Tongue (tissue), 2 donors: ENCODE results near the gene FAM9C. TPM values are rescaled to one million over a fixed set of nuclear protein-coding genes. Genes with fewer than 3 reads are reported as not detected.
"Not testable (repeated sequence)": the region's sequence is repeated elsewhere in the genome, so short reads cannot be mapped to it uniquely, and the experiment has no call there.

Experiments
- DNase-seq: peaks from one replicate; pipeline ENCODE4 v3.0.0-alpha.2; 2015
- total RNA-seq: library from RNA; depleted of rRNA; stranded (reverse); fragments of >200 nt; gene quantifications from one replicate; pipeline ENCODE4 v1.2.3, GENCODE V29; 2014

Gene FAM9C
- total RNA-seq, 1 donor from 2014 or later, result not detected

DNA sequence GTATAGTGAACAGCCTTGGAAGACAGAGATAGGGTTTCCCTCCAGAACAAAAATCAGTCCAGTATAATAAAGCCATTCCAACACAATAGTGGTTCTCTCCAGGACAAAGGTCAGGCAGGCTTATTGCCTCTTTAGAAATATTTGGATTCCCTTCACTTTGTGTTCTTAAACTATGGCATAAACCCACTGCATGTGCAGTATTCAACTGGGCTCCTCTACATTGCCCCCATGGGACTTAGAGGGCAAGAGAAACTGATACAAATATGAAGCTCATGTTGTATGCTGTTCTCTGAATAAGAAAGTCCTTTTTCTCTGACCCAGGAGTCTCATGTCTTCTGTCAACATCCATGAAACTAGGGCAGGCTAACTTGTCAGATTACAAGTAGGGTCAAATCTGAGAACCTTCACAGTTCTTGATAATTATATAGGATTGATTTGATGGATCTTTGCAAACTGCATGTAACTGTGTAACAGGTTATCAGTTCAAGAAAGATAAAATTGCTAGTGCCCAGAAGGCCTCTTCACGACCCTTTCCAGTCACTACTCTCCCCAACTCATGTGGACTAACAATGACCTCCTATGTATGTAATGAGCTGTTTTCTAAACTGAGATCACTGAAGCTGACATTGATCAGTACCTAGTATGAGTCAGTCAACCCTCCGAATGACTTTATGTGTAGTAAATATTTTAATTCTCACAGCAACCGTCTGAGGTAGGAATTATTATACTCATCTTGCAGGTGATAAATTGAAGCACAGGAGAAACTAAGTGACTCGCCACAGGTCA lies 31.9 kb upstream of the FAM9C start:
- DNase-seq, result no peak

DNA sequence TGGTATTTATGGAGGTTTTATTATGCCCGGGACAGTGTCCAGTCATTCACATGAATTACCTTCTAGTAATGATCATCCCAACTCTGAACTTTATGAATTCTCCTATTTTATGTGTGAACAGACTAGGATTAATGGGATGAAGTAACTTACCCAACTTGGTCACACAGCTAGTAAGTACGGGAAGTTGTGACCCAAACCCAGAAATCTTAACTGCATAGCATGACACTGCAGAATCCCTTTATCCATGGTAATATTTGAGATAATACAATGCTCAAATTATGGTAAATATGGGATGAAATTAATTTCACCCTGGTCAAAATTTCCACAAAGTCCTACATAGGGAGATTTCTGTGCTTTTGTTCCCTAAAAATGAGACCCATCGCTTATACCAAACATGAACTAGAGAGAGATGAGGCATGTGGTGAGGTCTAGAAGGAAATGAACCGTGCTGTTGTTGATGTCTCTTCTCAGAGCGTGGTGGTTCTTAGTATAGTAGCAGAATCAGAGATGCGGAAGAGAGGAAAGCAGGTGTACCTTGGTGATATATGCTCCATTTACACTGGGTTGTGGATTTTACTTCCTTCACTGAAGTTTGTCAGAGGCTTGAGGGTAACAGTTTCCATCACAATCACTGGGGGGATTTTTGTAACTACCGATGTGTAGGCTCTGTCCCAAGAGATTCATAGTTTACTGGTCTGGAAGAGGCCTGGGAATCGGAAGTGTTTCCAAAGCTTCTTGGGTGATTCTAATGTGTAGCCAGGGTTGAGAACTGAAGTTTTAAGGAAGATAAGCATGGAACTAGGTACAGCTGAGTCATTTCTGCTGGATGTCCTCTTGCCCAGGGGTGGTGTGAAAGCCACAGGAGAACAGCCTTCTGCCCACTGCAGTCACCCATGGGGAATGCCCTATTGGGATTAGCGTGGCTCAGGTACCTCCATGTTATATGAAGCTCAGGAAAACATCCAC lies 30.2 kb upstream of the FAM9C start:
- DNase-seq, result no peak

DNA sequence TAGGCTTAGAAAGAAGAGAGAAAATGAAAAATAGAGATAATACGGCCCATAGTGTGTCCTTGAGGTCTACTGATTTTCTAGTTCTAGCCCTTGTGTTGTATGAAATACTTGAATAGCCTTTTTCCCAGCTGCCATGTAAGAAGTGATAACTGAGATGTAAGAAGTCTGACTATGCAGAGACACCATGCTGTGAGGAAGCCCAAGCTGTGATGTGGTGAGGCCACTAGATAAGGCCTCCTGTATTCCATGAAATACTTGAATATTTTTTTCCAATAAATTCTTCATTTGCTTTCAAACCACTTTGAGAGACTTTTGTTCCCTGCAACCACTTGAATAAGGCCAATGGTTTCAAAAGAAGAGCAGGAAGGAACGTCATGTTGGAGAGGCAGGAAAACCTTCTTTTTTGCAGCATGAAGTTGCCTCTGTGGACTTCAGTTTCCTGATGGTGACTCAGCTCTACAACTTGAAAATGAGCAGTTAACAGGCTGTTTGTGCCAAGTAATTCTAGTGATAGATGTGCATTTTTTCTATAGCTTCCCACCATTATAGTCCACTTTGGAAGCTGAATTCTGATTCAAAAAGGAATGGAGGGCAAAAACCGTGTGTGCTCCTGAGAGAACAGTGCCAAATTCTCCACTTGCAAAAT lies 25.5 kb upstream of the FAM9C start:
- no peak for DNase-seq

DNA sequence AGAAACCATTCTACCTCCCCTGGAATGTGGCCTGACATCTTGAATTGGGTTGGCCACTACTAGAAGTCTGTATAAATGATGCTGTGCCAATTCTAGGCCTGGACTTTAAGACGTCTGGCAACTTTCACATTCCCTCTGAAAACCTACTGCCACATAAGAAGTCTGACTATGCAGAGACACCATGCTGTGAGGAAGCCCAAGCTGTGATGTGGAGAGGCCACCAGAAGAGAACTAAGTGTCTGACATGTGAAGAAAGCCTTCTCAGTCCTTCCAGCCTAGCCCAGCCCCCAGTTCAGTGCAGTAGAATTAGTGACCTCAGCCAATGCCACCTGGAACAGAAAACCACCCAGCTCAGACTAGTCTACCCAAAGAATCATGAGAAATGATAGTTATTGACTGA lies 24.2 kb upstream of the FAM9C start:
- DNase-seq, result no peak

DNA sequence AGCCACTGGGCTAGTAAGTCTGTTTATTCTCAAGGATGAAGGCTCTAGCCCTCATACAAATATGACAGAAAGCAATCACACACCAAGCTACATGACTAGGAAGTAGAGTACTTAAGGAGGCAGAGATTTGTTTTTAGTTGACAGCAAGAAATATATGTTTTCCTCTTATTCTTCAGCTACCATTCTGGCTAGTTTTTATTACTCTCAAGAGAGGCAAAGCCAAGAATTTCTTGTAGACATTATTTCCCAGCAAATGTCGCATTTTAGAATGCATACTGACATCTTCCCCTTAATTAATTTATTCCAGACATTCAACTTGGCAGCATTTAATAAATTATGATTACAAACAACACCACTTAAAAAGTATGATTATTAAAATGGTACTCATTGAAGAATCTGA lies 23.4 kb upstream of the FAM9C start:
- DNase-seq, result no peak

DNA sequence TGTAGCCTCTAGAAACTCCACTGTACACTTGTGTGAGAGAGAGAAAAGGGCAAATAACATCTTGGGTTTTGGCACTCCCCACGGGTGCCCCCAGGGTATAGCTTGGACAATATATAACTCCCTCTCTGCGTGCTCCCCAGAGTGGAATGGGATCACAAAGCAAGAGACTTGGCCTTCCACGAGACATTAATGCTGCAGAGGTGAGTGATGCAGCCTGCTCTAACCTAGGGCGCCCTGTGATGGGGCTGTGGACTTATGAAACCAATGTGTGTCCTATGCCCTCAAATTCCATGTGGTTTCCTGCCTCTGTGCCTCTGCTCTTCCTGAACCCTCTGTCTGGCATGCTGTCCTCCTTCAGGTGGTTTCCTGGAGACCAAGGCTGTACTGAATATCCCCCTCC lies 22.0 kb upstream of the FAM9C start:
- DNase-seq, result no peak

DNA sequence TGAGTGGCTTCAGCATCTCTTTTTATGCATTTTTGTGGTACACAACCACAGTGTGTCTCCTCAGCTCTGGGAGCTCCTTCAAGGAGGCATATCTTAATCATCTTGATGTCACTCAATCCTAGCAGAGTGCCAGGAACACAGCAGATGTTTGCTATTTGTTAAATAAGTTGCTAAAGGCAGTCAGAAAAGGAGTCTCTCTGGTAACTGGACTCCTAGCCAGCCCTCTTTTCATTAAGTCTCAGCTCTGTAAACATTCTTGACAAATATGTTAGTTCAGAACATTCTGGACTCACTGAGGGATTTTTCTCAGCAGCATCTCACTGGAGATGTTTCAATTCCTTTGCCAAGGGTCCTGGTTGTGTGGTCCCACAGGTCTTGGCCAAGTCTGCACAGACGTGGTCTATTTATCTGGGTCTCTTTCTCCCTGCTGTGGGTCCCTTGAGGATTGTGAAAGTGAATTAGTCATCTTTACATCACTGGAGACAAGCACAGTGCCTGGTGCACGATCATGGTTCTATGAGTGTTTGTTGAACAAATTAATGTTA lies 20.3 kb upstream of the FAM9C start:
- DNase-seq, result peak; percentile 36

DNA sequence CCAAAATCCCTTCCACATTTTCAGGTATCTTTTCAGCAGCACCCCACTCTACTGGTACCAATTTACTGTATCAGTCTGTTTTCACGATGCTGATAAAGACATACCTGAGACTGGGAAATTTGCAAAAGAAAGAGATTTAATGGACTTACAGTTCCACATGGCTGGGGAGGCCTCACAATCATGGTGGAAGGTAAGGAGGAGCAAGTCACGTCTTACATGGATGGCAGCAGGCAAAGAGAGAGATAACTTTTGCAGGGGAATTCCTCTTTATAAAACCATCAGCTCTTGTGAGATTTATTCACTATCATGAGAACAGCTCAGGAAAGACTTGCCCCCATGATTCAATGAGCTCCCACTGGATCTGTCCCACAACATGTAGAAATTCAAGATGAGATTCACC lies 18.7 kb upstream of the FAM9C start:
- not testable (repeated sequence) for DNase-seq

DNA sequence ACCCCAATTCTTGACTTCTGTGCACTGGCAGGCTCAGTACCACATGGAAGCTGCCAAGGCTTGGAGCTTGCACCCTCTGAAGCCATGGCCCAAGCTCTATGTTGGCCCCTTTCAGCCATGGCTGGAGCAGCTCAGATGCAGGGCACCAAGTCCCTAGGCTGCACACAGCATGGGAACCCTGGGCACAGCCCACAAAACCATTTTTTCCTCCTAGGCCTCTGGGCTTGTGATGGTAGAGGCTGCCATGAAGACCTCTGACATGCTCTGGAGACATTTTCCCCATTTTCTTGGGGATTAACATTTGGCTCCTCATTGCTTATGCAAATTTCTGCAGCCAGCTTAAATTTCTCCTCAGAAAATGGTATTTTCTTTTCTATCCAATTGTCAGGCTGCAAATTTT lies 17.9 kb upstream of the FAM9C start:
- not testable (repeated sequence) for DNase-seq

DNA sequence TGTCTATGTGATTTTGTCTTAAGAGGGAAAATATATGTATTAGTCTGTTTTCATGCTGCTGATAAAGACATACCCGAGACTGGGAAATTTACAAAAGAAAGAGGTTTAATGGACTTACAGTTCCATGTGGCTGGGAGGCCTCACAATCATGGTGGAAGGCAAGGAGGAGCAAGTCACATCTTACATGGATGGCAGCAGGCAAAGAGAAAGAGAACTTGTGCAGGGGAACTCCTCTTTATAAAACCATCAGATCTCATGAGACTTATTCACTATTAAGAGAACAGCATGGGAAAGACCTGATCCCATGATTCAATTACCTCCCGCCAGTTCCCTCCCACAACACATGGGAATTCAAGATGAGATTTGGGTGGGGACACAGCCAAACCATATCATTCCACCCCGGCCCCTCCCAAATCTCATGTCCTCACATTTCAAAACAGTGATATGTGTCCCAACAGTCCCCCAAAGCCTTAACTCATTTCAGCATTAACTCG lies 16.8 kb upstream of the FAM9C start:
- DNase-seq, result not testable (repeated sequence)

DNA sequence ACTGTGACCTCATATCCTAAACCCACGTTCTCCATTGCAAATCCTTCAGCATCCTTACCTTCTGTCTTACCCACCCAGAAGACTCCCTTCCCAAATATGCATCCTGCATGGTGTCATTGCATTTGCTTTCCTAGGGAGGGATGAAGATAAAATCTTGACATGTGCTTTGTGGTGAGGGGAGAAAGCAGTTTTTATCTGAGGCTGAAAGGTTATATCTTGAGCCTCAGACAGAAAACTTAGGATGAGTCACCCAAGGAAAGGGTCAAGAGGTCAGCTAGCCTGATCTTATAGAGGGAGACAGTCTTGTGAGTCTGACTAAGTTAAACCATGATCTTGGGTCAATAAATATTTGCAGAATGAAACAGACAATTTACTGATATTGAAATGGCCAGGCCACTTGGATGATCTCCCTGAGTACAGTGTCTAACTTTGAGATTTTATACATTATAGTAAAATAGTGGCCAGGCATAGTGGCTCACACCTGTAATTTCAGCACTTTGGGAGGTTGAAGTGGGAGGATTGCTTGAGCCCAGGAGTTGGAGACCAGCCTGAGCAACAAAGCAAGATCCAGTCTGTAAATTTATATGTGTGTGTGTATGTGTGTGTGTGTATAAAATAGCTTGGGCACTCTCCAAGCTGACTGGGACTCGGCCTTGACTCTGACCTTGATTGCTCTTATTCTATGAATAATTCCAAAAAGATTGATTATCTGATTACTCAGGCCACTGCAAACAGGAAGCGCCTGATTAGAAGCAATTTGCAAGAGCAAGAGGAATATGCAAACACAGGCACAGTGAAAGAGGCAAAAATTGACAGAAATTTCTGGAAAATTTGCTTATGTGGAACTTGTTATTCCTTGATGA lies 15.4 kb upstream of the FAM9C start:
- DNase-seq, result no peak

DNA sequence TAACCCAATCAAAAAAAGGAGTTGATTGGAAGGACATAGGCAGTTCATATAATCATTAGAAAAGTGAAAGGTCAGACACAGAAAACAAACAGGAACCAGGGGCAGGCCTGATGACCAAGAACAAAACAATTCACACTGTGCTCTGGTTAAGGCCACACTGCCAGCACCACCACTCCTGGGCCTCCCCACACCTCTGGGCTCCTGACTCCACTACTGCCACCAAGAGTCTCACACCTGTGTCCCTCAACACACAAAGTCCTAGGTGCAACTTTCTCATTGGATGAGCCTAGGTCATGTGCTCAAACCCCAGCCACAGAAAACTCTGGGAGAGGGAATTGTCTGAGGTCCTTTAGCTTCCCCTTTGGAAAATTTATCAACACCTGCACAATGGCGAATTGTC lies 11.1 kb upstream of the FAM9C start:
- no peak for DNase-seq

DNA sequence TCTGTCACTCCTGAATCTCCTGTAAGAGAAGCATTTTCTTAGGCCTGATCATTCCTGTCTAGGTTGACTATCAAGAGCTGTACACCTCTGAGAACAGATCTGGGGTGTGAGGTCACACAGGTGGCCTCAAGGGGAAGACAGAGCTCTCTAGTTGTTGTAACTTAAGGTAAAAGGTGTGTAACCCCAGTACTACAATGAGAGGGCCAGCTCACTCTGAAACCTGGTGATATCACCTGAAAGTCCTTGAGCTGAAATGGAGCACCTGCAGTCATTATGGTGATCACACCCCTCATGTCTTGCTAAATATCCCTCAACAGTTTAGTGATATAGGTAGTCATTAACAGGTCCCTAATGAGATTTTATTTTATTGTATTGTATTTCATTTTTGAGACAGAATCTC lies 8.8 kb upstream of the FAM9C start:
- DNase-seq, result no peak

DNA sequence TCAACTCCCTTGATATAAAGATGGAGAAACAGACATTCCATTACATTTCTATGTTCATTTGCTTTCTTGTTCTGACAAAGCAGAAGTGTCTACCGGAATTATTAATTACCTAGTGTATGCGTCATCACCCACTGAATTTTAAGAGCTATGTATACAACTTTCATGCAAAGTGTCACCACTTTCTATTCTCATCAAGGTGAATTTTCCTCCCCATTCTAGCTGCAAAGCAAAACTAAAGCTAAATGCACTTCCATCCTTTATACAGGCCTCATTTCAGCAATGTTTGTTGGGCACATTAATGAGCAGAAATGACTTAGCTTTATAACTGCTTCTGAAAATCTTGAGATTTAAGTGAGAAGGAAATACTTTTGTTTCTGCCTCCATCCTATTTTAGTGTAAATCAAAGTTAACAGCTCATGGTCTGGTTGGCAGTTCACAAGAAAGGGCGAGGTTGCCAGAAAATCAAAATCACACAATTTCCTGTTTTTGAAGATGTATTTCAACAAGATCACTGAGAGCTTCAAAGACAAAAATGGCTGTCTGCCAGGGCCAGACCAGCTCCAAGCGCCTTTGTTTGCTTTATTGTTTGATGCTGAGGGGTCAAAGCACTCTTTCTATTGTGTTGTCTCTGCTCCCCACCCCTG lies 7.2 kb upstream of the FAM9C start:
- DNase-seq, result no peak

DNA sequence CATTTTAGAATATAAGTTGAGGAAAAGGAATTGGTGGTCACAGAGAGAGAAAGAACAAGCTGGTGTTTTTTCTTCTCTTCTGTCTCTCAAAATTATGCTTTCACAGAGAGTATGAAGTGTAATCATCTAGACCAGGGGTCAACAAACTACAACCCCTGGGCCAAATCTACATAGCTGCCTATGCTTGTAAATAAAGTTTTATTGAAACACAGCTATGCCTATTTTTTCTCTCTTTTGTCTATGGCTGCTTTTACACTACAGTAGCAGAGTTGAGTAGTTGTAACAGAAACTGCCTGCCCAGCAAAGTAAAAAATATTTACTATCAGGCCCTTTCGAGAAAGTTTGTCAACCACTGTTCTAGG lies 6.7 kb upstream of the FAM9C start:
- no peak for DNase-seq

DNA sequence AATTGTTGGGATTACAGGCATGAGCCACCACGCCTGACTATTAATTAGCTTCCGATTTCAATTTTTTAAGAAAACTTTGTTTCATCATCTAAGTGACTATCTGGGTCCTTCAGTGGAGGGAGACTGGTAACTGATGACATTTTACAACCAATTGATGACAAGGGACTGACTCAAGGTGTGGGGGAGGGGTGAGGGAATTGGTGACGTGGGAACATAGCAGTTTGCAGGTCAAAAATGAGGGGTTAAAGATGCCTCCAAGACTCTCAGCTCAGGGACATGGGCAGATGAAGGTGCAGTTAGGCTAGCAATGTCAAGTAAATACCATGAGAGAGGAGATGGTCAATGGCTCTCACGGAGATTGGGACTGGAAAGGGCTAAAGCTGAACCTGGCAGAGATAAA lies 5.7 kb upstream of the FAM9C start:
- DNase-seq, result no peak

DNA sequence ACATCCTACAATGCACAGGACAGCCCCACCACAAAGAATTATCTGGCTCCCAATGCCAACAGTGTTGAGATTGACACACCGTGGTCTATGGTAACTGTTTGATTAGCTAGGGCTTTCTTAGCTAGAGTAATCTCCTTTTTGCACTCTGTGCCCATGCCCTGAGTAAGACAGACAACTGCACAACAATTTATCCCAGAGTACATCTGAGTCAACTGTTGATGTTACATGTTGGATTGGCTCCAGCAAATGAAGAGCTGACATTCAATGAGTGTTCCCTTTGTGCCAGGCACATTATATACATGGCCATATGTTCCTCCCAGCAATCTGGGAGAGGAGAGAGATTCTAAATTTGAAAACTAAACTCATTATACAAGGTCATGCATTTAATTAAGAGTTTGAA lies 3.9 kb upstream of the FAM9C start:
- peak; percentile 76 for DNase-seq

DNA sequence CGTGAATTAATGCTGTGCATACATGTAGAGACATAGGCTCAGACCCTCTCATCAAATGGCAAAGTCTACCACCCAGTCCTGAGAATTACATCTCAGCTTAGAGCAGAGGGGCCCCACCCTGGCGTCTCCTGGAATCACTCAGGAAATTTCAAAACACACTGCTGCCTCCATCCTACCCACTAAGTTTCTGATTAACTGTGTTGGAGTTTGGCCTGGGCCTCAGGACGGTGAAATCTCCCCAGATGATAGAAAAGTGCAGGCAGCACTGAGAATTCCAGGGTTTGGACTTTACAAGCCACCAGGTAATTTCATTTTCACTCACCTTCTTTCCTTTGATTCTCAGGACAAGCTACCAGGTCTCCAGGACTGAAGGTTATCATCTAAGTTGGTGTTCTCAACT lies 3.3 kb upstream of the FAM9C start:
- DNase-seq, result no peak

DNA sequence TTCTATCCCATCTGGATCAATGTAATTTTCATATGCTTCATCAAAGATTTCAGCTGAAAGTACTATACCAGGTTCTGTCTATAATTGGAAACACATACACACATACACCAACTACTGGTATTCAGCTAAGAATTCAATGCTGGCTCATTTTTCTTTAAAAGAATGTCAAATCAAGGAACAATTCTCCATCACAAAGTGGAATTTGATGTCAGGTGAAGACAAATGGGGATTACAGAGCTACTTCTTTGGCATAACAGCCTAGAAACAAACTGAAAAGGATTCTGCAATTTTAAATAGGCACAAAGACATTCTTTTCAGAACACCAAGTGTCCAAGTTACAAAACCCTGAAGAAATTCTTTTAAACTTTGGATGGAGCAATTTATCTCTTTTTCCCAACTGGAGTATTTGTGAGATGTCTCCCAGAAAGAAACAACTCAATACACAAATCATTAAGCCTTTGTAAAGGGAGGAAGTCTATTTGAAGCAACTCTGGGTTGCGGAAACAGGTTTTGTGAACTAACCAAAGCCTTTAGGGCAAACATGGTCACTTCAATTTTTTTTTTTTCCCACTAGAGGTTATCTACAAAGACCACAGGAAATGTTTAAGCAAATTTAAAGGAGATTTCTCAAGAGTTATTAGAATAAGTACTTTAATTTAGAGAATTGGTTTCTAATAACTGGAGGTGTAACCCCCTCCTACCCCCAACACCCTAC lies 1.9 kb upstream of the FAM9C start:
- no peak for DNase-seq

DNA sequence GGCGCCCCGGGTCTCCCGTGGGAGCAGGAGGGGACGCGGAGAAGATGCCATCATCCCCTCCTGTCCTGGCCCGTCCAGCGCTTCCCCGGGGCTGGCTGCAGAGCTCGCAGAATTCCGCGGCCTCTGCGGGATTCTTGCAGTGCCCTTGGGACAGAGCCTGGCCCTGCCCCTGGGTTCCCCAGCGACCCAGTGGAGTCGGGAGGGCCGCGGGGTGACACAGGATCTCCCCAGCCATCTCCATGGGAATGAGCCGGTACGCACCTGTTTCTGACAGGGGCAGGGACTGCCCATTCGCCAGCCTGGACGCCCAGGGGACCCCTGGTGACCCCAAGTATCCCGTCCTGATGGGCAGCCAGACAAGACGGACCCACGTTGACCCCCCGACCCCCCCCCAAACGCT lies 482 bp downstream of the FAM9C start:
- DNase-seq, result no peak
